ENCODE results near the gene KRT73. TPM values are rescaled to one million over a fixed set of nuclear protein-coding genes. Genes with fewer than 3 reads are reported as not detected.

Gene KRT73
- total RNA-seq, 1 experiment from 2014 or later = not detected

GRCh38 chr12:52651726-52652261 is 33.4 kb upstream of the KRT73 start, which contains the start of gene KRT2:
KRT2 (minus strand) TSS chr12:52652211; CDS start chr12:52652142, 69 bp downstream.
- TF ChIP-seq CTCF (IDR thresholded peaks at IDR 0.05; ENCODE audit: unreplicated experiment) = no peak
- intact Hi-C loops (cut with micrococcal nuclease) = no loop called here
- Mint-ChIP-seq H3K27ac (ENCODE audit: low read depth, unreplicated experiment) (no peak within 1 kb of the TSS), H3K36me3 (ENCODE audit: insufficient read depth, unreplicated experiment) (no peaks in the 10 kb centered on the region), H3K4me3 (ENCODE audit: unreplicated experiment) (no peak within 1 kb of the TSS), H3K27me3 (ENCODE audit: insufficient read depth, unreplicated experiment) (peaks cover 62% of the 10 kb centered on the region), H3K4me1 (ENCODE audit: insufficient read depth, unreplicated experiment) (peaks cover 7% of the 10 kb centered on the region), H3K9me3 (ENCODE audit: unreplicated experiment) (no peaks in the 10 kb centered on the region)
- ChIA-PET CTCF (interaction anchor here (0.8 kb wide), 1 partner anchor 500 kb away, joined by 3 read pairs; no protein-coding TSS in a partner anchor), POLR2A (no interaction called here)
- BruUV-seq (replicated peaks) = no TSS peak
- no peak for DNase-seq (ENCODE audit: unreplicated experiment)

DNA sequence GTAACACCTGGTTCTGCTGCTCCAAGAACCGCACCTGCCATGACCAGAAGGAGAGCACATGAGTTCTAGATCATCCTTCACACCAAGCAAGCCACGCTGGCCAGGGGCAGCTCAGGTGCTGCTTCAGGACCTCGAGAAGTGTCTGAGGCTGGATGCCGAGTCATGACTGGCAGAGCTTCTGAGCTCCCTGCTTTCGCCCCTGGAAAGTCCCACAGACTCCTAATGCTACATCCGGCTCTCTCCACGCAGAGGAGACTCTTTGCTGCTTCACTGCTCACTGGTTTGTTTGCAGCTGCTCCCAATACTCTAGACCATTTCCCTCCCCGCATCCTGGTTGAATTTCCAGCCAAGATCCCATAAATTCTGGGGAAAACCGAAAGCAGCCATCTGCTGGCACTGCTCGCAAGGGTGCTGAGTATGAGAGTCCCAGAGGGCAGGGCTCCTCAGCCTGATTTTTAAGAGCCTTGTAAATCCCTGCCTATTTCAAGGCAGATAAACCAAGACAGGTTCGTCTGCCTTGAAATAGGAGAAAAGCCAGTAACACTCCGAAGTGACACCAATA is 32.2 kb upstream of the KRT73 start:
- Mint-ChIP-seq H3K27ac (ENCODE audit: low read depth, unreplicated experiment) (no peak overlapping the region), H3K27me3 (ENCODE audit: insufficient read depth, unreplicated experiment) (peaks cover 50% of the 10 kb centered on the region), H3K4me3 (ENCODE audit: unreplicated experiment) (no peak overlapping the region), H3K36me3 (ENCODE audit: insufficient read depth, unreplicated experiment) (no peaks in the 10 kb centered on the region), H3K4me1 (ENCODE audit: insufficient read depth, unreplicated experiment) (peaks cover 4% of the 10 kb centered on the region), H3K9me3 (ENCODE audit: unreplicated experiment) (no peaks in the 10 kb centered on the region)
- no TSS peak for BruUV-seq (replicated peaks)
- POLR2A ChIA-PET = no interaction called here
- no peak for TF ChIP-seq CTCF (IDR thresholded peaks at IDR 0.05; ENCODE audit: unreplicated experiment)
- DNase-seq (ENCODE audit: unreplicated experiment) = no peak
- intact Hi-C loops (cut with micrococcal nuclease) = no loop called here
- CTCF ChIA-PET = no interaction called here

GRCh38 chr12:52649066-52649465 is 30.7 kb upstream of the KRT73 start:
- no peaks in the 10 kb centered on the region for H3K36me3 Mint-ChIP-seq (ENCODE audit: insufficient read depth, unreplicated experiment)
- H3K27ac Mint-ChIP-seq (ENCODE audit: low read depth, unreplicated experiment) = no peak overlapping the region
- H3K4me3 Mint-ChIP-seq (ENCODE audit: unreplicated experiment) = no peak overlapping the region
- no peak for TF ChIP-seq CTCF (IDR thresholded peaks at IDR 0.05; ENCODE audit: unreplicated experiment)
- intact Hi-C loops (cut with micrococcal nuclease) = no loop called here
- POLR2A ChIA-PET = no interaction called here
- H3K9me3 Mint-ChIP-seq (ENCODE audit: unreplicated experiment) = no peaks in the 10 kb centered on the region
- H3K4me1 Mint-ChIP-seq (ENCODE audit: insufficient read depth, unreplicated experiment) = no peaks in the 10 kb centered on the region
- no peak for DNase-seq (ENCODE audit: unreplicated experiment)
- no TSS peak for BruUV-seq (replicated peaks)
- CTCF ChIA-PET = interaction anchor here (0.6 kb wide), 1 partner anchor 624 kb away, joined by 4 read pairs; no protein-coding TSS in a partner anchor
- H3K27me3 Mint-ChIP-seq (ENCODE audit: insufficient read depth, unreplicated experiment) = peaks cover 35% of the 10 kb centered on the region

DNA sequence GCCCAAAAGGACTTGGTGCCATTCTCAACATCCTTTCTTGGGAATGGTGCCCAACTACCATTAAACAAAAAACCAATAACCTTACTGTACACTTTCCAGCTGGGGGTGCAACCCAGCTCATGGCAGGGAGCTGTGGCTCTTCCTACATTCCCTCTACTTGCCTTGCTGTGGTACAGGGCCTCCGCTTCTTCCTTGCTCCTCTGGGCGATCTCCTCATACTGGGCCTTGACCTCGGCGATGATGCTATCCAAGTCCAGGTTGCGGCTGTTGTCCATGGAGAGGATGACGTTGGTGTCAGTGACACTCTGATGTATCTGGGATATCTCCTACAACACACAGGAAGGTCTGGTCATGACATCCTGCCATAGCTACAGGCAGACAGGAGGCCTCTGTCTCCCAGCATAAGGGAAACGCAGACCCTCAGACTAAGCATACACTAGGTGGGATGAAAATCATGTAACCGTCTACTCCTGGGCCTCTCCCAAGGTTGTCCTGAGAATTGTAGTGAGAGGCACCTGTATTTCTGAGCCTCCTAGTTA is 29.7 kb upstream of the KRT73 start:
- ChIA-PET POLR2A (no interaction called here), CTCF (interaction anchor here (0.7 kb wide), 1 partner anchor 126 kb away, joined by 3 read pairs; no protein-coding TSS in a partner anchor)
- Mint-ChIP-seq H3K4me3 (ENCODE audit: unreplicated experiment) (no peak overlapping the region), H3K9me3 (ENCODE audit: unreplicated experiment) (no peaks in the 10 kb centered on the region), H3K36me3 (ENCODE audit: insufficient read depth, unreplicated experiment) (no peaks in the 10 kb centered on the region), H3K27ac (ENCODE audit: low read depth, unreplicated experiment) (no peak overlapping the region), H3K4me1 (ENCODE audit: insufficient read depth, unreplicated experiment) (no peaks in the 10 kb centered on the region), H3K27me3 (ENCODE audit: insufficient read depth, unreplicated experiment) (peaks cover 30% of the 10 kb centered on the region)
- DNase-seq (ENCODE audit: unreplicated experiment) = no peak
- BruUV-seq (replicated peaks) = no TSS peak
- intact Hi-C loops (cut with micrococcal nuclease) = no loop called here
- no peak for TF ChIP-seq CTCF (IDR thresholded peaks at IDR 0.05; ENCODE audit: unreplicated experiment)
